ENCODE results near the gene TTLL9.

The TTLL9 gene

GRCh38 chr20:31967830-31968249 lies 97.4 kb downstream of the TTLL9 start, which contains the start of gene XKR7:
Gene XKR7, plus strand, starts transcription at chr20:31968151. Its CDS starts 25 bp downstream, at chr20:31968176.
- Histone ChIP-seq H3K79me2 (ENCODE audit: control insufficient read depth, insufficient read depth, low read length, unreplicated experiment) (no peaks in the 10 kb centered on the region), H3K4me3 (ENCODE audit: low read depth, low read length) (no peak within 1 kb of the TSS), H2AFZ (ENCODE audit: low read length, unreplicated experiment) (no peak within 1 kb of the TSS), H3K4me1 (ENCODE audit: control insufficient read depth, insufficient read depth, low read length, unreplicated experiment) (no peaks in the 10 kb centered on the region), H3K36me3 (ENCODE audit: insufficient read depth, low read length) (no peaks in the 10 kb centered on the region), H3K27ac (ENCODE audit: low read depth, low read length) (no peak within 1 kb of the TSS), H3K27me3 (ENCODE audit: insufficient read depth, low read length) (peaks cover 86% of the 10 kb centered on the region)

GRCh38 chr20:31968291-31969126 lies 98.1 kb downstream of the TTLL9 start:
- no peaks in the 10 kb centered on the region for H3K4me1 ChIP-seq (ENCODE audit: control insufficient read depth, insufficient read depth, low read length, unreplicated experiment)
- no peaks in the 10 kb centered on the region for H3K36me3 ChIP-seq (ENCODE audit: insufficient read depth, low read length)
- no peaks in the 10 kb centered on the region for H3K79me2 ChIP-seq (ENCODE audit: control insufficient read depth, insufficient read depth, low read length, unreplicated experiment)
- H3K4me3 ChIP-seq (ENCODE audit: low read depth, low read length): no peak overlapping the region
- H3K27ac ChIP-seq (ENCODE audit: low read depth, low read length): no peak overlapping the region
- peaks cover 79% of the 10 kb centered on the region for H3K27me3 ChIP-seq (ENCODE audit: insufficient read depth, low read length)
- no peak overlapping the region for H2AFZ ChIP-seq (ENCODE audit: low read length, unreplicated experiment)

- peaks cover 73% of the 10 kb centered on the region for H3K27me3 ChIP-seq (ENCODE audit: insufficient read depth, low read length)
- no peak overlapping the region for H3K27ac ChIP-seq (ENCODE audit: low read depth, low read length)
- no peaks in the 10 kb centered on the region for H3K79me2 ChIP-seq (ENCODE audit: control insufficient read depth, insufficient read depth, low read length, unreplicated experiment)
- no peak overlapping the region for H3K4me3 ChIP-seq (ENCODE audit: low read depth, low read length)
- H3K36me3 ChIP-seq (ENCODE audit: insufficient read depth, low read length): no peaks in the 10 kb centered on the region
- H2AFZ ChIP-seq (ENCODE audit: low read length, unreplicated experiment): no peak overlapping the region
- no peaks in the 10 kb centered on the region for H3K4me1 ChIP-seq (ENCODE audit: control insufficient read depth, insufficient read depth, low read length, unreplicated experiment)
These were observed 99.6 kb downstream of the TTLL9 start for GRCh38 chr20:31969991-31970390.

- H3K27ac ChIP-seq (ENCODE audit: low read depth, low read length): no peak overlapping the region
These were observed 102.1 kb downstream of the TTLL9 start for GRCh38 chr20:31972471-31973021.

DNA sequence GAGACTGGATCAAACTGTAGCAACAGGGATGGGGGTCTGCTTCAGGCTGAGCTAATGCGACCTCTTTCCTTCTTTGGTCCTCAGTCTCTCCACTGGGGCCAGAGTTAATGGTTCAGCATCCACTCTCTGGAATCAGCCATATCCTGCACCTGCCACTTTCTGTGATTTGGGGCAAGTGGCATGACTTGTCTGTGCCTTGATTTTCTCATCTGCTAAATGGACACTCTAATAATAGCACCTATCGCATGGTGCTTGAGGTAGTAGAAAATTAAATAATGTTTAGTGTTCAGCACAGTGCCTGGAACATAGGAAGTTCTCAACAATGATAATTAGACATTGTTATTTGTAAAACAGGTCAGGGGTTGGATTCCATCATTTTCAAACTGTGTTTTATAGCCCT lies 103.9 kb downstream of the TTLL9 start:
- H3K27ac ChIP-seq (ENCODE audit: low read depth, low read length): no peak overlapping the region
- H3K79me2 ChIP-seq (ENCODE audit: control insufficient read depth, insufficient read depth, low read length, unreplicated experiment): no peaks in the 10 kb centered on the region
- H3K4me3 ChIP-seq (ENCODE audit: low read depth, low read length): no peak overlapping the region
- no peaks in the 10 kb centered on the region for H3K36me3 ChIP-seq (ENCODE audit: insufficient read depth, low read length)
- H3K4me1 ChIP-seq (ENCODE audit: control insufficient read depth, insufficient read depth, low read length, unreplicated experiment): no peaks in the 10 kb centered on the region
- H2AFZ ChIP-seq (ENCODE audit: low read length, unreplicated experiment): no peak overlapping the region
- H3K27me3 ChIP-seq (ENCODE audit: insufficient read depth, low read length): peaks cover 57% of the 10 kb centered on the region

More at GRCh38 chr20:31972471-31973021, 102.1 kb downstream of the TTLL9 start:
- H3K27me3 ChIP-seq (ENCODE audit: insufficient read depth, low read length): peaks cover 68% of the 10 kb centered on the region
- no peak overlapping the region for H2AFZ ChIP-seq (ENCODE audit: low read length, unreplicated experiment)
- H3K36me3 ChIP-seq (ENCODE audit: insufficient read depth, low read length): no peaks in the 10 kb centered on the region
- H3K4me1 ChIP-seq (ENCODE audit: control insufficient read depth, insufficient read depth, low read length, unreplicated experiment): no peaks in the 10 kb centered on the region
- no peak overlapping the region for H3K4me3 ChIP-seq (ENCODE audit: low read depth, low read length)
- H3K79me2 ChIP-seq (ENCODE audit: control insufficient read depth, insufficient read depth, low read length, unreplicated experiment): no peaks in the 10 kb centered on the region

DNA sequence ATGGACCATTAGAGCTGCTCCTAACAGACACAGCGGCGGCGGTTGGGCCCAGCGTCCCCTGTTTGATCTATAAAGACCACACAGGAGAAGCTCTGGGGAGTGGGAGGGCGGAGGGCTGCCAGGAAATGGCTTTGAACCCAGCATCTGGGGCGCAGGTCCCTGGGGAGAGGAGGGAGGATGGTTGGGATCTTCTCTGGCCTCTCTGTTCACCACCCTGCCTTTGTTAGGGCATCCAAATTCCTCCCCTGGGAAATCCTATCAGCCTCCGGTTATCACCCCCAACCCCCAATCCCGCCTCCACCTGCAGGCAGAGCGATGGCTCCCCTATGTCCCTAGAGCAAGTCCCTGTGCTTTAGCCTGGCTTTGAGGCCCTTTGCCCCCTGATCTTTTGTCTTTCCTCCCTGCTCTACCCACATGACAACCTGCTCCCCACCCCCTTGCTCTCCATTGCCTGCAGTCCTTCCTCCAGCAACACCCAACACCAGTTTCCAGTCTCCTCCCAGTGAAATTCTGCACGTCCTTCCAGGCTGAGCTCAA lies 104.6 kb downstream of the TTLL9 start:
- H3K27ac ChIP-seq (ENCODE audit: low read depth, low read length): no peak overlapping the region
- H3K36me3 ChIP-seq (ENCODE audit: insufficient read depth, low read length): no peaks in the 10 kb centered on the region
- no peak overlapping the region for H2AFZ ChIP-seq (ENCODE audit: low read length, unreplicated experiment)
- no peak overlapping the region for H3K4me3 ChIP-seq (ENCODE audit: low read depth, low read length)
- no peaks in the 10 kb centered on the region for H3K4me1 ChIP-seq (ENCODE audit: control insufficient read depth, insufficient read depth, low read length, unreplicated experiment)
- no peaks in the 10 kb centered on the region for H3K79me2 ChIP-seq (ENCODE audit: control insufficient read depth, insufficient read depth, low read length, unreplicated experiment)
- peaks cover 50% of the 10 kb centered on the region for H3K27me3 ChIP-seq (ENCODE audit: insufficient read depth, low read length)

DNA sequence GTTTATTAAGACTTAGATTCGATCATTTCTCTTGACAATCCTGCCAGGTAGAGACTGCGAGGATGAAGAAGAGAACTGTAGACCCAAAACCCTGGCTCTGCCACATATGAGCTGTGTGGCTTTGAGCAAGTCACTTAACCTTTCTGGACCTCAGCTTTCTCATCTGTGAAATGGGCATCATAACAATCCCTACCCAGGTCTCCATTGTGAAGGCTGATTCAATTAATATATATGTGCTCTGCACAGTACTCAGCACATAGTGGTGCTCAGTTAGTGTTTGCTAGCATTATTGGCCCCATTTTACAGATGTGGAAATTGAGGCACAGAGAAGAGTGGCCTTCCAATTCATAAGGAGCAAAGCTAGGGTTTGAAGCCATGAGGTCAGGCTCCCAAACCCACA lies 105.4 kb downstream of the TTLL9 start:
- Histone ChIP-seq H3K4me1 (ENCODE audit: control insufficient read depth, insufficient read depth, low read length, unreplicated experiment) (no peaks in the 10 kb centered on the region), H3K79me2 (ENCODE audit: control insufficient read depth, insufficient read depth, low read length, unreplicated experiment) (no peaks in the 10 kb centered on the region), H3K36me3 (ENCODE audit: insufficient read depth, low read length) (no peaks in the 10 kb centered on the region), H2AFZ (ENCODE audit: low read length, unreplicated experiment) (no peak overlapping the region), H3K27me3 (ENCODE audit: insufficient read depth, low read length) (peaks cover 42% of the 10 kb centered on the region), H3K27ac (ENCODE audit: low read depth, low read length) (no peak overlapping the region), H3K4me3 (ENCODE audit: low read depth, low read length) (no peak overlapping the region)

DNA sequence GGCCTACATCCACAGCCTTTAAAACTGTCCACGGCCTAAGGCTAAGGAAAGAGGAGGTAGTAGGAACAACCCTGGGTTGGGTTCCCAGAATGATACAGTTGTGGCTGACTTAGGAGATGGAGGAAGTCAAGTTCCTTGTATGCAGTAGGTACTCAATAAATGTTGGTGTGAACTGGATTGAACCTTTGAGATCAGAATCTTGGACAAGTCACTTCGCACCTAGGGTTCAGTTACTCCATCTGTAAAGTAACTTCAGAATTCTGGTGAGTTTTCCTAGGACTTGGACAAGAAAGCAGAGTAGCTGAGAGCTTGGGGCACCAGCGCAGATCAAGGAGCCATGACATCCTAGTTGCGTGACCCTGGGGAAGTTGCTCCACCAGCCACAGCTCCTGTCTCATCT lies 106.6 kb downstream of the TTLL9 start:
- H3K79me2 ChIP-seq (ENCODE audit: control insufficient read depth, insufficient read depth, low read length, unreplicated experiment): no peaks in the 10 kb centered on the region
- no peaks in the 10 kb centered on the region for H3K4me1 ChIP-seq (ENCODE audit: control insufficient read depth, insufficient read depth, low read length, unreplicated experiment)
- H3K27me3 ChIP-seq (ENCODE audit: insufficient read depth, low read length): peaks cover 33% of the 10 kb centered on the region
- H2AFZ ChIP-seq (ENCODE audit: low read length, unreplicated experiment): no peak overlapping the region
- no peak overlapping the region for H3K4me3 ChIP-seq (ENCODE audit: low read depth, low read length)
- H3K27ac ChIP-seq (ENCODE audit: low read depth, low read length): no peak overlapping the region
- no peaks in the 10 kb centered on the region for H3K36me3 ChIP-seq (ENCODE audit: insufficient read depth, low read length)

DNA sequence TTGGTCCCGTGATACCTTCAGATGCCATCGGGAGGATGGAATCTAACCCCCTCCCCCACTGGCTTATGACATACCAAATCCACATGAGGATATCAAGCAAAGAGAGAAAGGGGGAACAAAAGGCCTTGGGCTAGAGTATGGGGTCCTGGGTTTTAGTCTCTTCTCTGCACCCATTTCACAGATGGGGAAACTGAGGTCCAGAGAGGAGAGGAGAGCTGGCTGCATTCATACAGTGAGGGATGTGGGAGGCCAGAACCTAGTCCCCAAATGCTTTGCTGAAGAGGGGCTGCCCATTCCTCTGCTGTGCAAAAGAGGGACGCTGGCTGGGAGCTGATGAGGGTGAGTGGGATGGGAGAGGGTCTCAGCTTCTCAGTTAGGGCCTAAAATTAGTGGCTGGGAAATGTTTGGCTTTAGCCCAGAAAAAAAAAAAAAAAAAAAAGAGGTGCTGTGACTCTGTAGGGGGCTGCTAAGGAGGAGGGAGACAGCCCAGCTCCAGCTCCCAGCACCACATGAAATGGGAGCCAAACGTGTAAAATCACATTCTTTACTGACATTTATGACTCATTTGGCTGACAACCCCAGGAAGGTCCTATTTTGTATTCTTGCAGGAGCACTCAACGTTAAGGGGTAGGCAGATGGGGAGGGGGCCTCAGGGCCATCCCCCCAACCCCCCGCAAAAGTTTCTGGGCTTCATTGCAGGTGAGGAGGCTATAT lies 109.4 kb downstream of the TTLL9 start:
- H3K4me3 ChIP-seq (ENCODE audit: low read depth, low read length): no peak overlapping the region
- no peaks in the 10 kb centered on the region for H3K36me3 ChIP-seq (ENCODE audit: insufficient read depth, low read length)
- H3K79me2 ChIP-seq (ENCODE audit: control insufficient read depth, insufficient read depth, low read length, unreplicated experiment): no peaks in the 10 kb centered on the region
- H3K4me1 ChIP-seq (ENCODE audit: control insufficient read depth, insufficient read depth, low read length, unreplicated experiment): no peaks in the 10 kb centered on the region
- no peak overlapping the region for H3K27ac ChIP-seq (ENCODE audit: low read depth, low read length)
- peaks cover 38% of the 10 kb centered on the region for H3K27me3 ChIP-seq (ENCODE audit: insufficient read depth, low read length)
- no peak overlapping the region for H2AFZ ChIP-seq (ENCODE audit: low read length, unreplicated experiment)

GRCh38 chr20:31981784-31982183 lies 111.3 kb downstream of the TTLL9 start:
- no peaks in the 10 kb centered on the region for H3K4me1 ChIP-seq (ENCODE audit: control insufficient read depth, insufficient read depth, low read length, unreplicated experiment)
- H3K4me3 ChIP-seq (ENCODE audit: low read depth, low read length): no peak overlapping the region
- H3K27ac ChIP-seq (ENCODE audit: low read depth, low read length): no peak overlapping the region
- H3K36me3 ChIP-seq (ENCODE audit: insufficient read depth, low read length): no peaks in the 10 kb centered on the region
- H3K27me3 ChIP-seq (ENCODE audit: insufficient read depth, low read length): peaks cover 33% of the 10 kb centered on the region
- H3K79me2 ChIP-seq (ENCODE audit: control insufficient read depth, insufficient read depth, low read length, unreplicated experiment): no peaks in the 10 kb centered on the region
- H2AFZ ChIP-seq (ENCODE audit: low read length, unreplicated experiment): no peak overlapping the region
